Erythroblast (primary cell): ENCODE results near the gene PHF21A.
"Not testable (repeated sequence)": the region's sequence is repeated elsewhere in the genome, so short reads cannot be mapped to it uniquely, and the experiment has no call there.

Experiments used
- DNase-seq, 2 experiments: peaks; one replicate each; lab custom pipeline; 2025; lab: John Stamatoyannopoulos, UW
- GATA1 ChIP-seq: IDR thresholded peaks from 2 replicates; pipeline ENCODE4 v1.6.1; 2011; ENCODE audit warnings: low read depth, mild to moderate bottlenecking, control low read depth, low read length, moderate library complexity
- POLR2A ChIP-seq: IDR thresholded peaks from 2 replicates; pipeline ENCODE4 v1.6.1; 2011; ENCODE audit warnings: mild to moderate bottlenecking, low read length

Gene PHF21A

GRCh38 chr11:46015941-46016340 lies 105.3 kb downstream of the PHF21A start:
- DNase-seq, result no peak
- no peak for TF ChIP-seq GATA1
- TF ChIP-seq POLR2A, result no peak

GRCh38 chr11:46014168-46014567 lies 107.1 kb downstream of the PHF21A start:
- not testable (repeated sequence) for DNase-seq

- DNase-seq, result no peak
- no peak for TF ChIP-seq POLR2A
- no peak for TF ChIP-seq GATA1
Observed at GRCh38 chr11:46012185-46012584, 109.1 kb downstream of the PHF21A start.

GRCh38 chr11:46010100-46010499 lies 111.2 kb downstream of the PHF21A start:
- no peak for TF ChIP-seq POLR2A
- TF ChIP-seq GATA1, result no peak
- no peak for DNase-seq

GRCh38 chr11:46009647-46010046 lies 111.6 kb downstream of the PHF21A start:
- no peak for DNase-seq
- TF ChIP-seq POLR2A (no peak), GATA1 (no peak)

- peak; percentile 83 to 90 for DNase-seq
- TF ChIP-seq POLR2A (no peak), GATA1 (no peak)
Observed at GRCh38 chr11:46006418-46007070, 114.7 kb downstream of the PHF21A start.

GRCh38 chr11:46003572-46003971 lies 117.7 kb downstream of the PHF21A start:
- DNase-seq, result no peak
- TF ChIP-seq GATA1, result no peak
- no peak for TF ChIP-seq POLR2A

- TF ChIP-seq GATA1 (no peak), POLR2A (no peak)
- DNase-seq, result no peak
Observed at GRCh38 chr11:46002189-46002588, 119.1 kb downstream of the PHF21A start.

- no peak for DNase-seq
- TF ChIP-seq GATA1 (no peak), POLR2A (no peak)
Observed at GRCh38 chr11:46001448-46001914, 119.8 kb downstream of the PHF21A start.

- TF ChIP-seq GATA1, result no peak
- peak; percentile 38 for TF ChIP-seq POLR2A
- peak; percentile 81 to 84 for DNase-seq
Observed at GRCh38 chr11:45997599-45997998, 123.7 kb downstream of the PHF21A start.

GRCh38 chr11:45995342-45995734 lies 125.9 kb downstream of the PHF21A start:
- DNase-seq, result peak; percentile 89 to 93
- TF ChIP-seq POLR2A (peak; percentile 51), GATA1 (no peak)

GRCh38 chr11:45994371-45995341 lies 126.6 kb downstream of the PHF21A start:
- peak; percentile 93 to 95 for DNase-seq

GRCh38 chr11:45993531-45994001 lies 127.7 kb downstream of the PHF21A start:
- DNase-seq, result peak; percentile 74 to 80
- no peak for TF ChIP-seq POLR2A
- no peak for TF ChIP-seq GATA1

More at GRCh38 chr11:45994371-45995341, 126.6 kb downstream of the PHF21A start:
- TF ChIP-seq POLR2A, result peak; percentile 77
- no peak for TF ChIP-seq GATA1

GRCh38 chr11:45988921-45989320 lies 132.3 kb downstream of the PHF21A start:
- TF ChIP-seq POLR2A (no peak), GATA1 (no peak)
- peak; percentile 6 to 20 for DNase-seq
